IMR-90 (cell line): ENCODE measurements around the gene SLIT3. TPM values are rescaled to one million over a fixed set of nuclear protein-coding genes. Genes with fewer than 3 reads are reported as not detected.

ENCODE experiments used
- ATAC-seq: fragments of 200-7000 bp; cut with Tn5 transposase; 2 replicates; pipeline ENCODE4 v1.9.1; 2020; ENCODE audit warnings: low read depth, mild to moderate bottlenecking, moderate library complexity
- BruUV-seq: library from RNA; stranded (reverse); fragments of 400-500 nt; replicated peaks from 2 replicates; lab custom pipeline; 2021; lab: Mats Ljungman, UMichigan
- CTCF ChIA-PET: fragments of 300-600 bp; formaldehyde crosslinking; extraction: SDS; loops from one replicate; lab custom pipeline; 2021; ENCODE audit warnings: antibody characterized with exemption; lab: Yijun Ruan, JAX
- POLR2A ChIA-PET: fragments of 300-600 bp; sonication (Branson Sonifier 250); formaldehyde crosslinking; loops from one replicate; lab custom pipeline; 2022; ENCODE audit warnings: antibody characterized with exemption; ENCODE audit not compliant: unreplicated experiment; lab: Charles Lee
- DNase-seq: peaks from one replicate; pipeline ENCODE4 v3.0.0; 2013
- H2AFZ ChIP-seq: replicated peaks from 2 replicates; pipeline ENCODE3; 2013; ENCODE audit warnings: low read length, mild to moderate bottlenecking; ENCODE audit not compliant: poor library complexity
- H2AK5ac ChIP-seq: 2 replicates; pipeline ENCODE4 v1.6.1; 2013; ENCODE audit warnings: low read depth, low read length, inconsistent platforms
- H2AK9ac ChIP-seq: replicated peaks from 2 replicates; pipeline ENCODE3; 2013; ENCODE audit warnings: mild to moderate bottlenecking, low read depth, low read length, moderate library complexity; ENCODE audit not compliant: poor library complexity
- H2BK120ac ChIP-seq: 2 replicates; pipeline ENCODE4 v1.6.1; 2013; ENCODE audit warnings: low read depth, low read length, inconsistent platforms
- H2BK15ac ChIP-seq: 3 replicates; pipeline ENCODE4 v1.6.1; 2013; ENCODE audit warnings: low read depth, low read length, inconsistent platforms
- H2BK20ac ChIP-seq: 2 replicates; pipeline ENCODE4 v1.6.1; 2013; ENCODE audit warnings: low read depth, mild to moderate bottlenecking, inconsistent platforms, low read length, moderate library complexity
- H2BK5ac ChIP-seq: 2 replicates; pipeline ENCODE4 v1.6.1; 2013; ENCODE audit warnings: mild to moderate bottlenecking, low read depth, low read length, inconsistent platforms; ENCODE audit not compliant: poor library complexity, severe bottlenecking
- H3K14ac ChIP-seq: replicated peaks from 2 replicates; pipeline ENCODE4 v1.6.1; 2013; ENCODE audit warnings: low read depth, low read length, inconsistent platforms
- H3K18ac ChIP-seq: 2 replicates; pipeline ENCODE4 v1.6.1; 2013; ENCODE audit warnings: low read depth, low read length, control low read depth
- H3K23ac ChIP-seq: 2 replicates; pipeline ENCODE4 v1.6.1; 2013; ENCODE audit warnings: low read depth, low read length, inconsistent platforms
- H3K27ac ChIP-seq: 2 replicates; pipeline ENCODE4 v1.5.1; 2013; ENCODE audit warnings: mild to moderate bottlenecking, control low read depth, low read length; ENCODE audit not compliant: insufficient read depth
- H3K27me3 ChIP-seq: 2 replicates; pipeline ENCODE4 v1.6.1; 2013; ENCODE audit warnings: low read length; ENCODE audit not compliant: control insufficient read depth, insufficient read depth
- H3K36me3 ChIP-seq: 2 replicates; pipeline ENCODE4 v1.6.1; 2013; ENCODE audit warnings: low read length, mixed read lengths; ENCODE audit not compliant: control insufficient read depth, insufficient read depth
- H3K4ac ChIP-seq: 2 replicates; pipeline ENCODE4 v1.6.1; 2013; ENCODE audit warnings: low read depth, low read length, inconsistent platforms
- H3K4me1 ChIP-seq: 2 replicates; pipeline ENCODE4 v1.6.1; 2013; ENCODE audit warnings: low read length, mixed read lengths; ENCODE audit not compliant: control insufficient read depth, insufficient read depth
- H3K4me2 ChIP-seq: 2 replicates; pipeline ENCODE4 v1.6.1; 2013; ENCODE audit warnings: low read depth, mild to moderate bottlenecking, control low read depth, low read length, moderate library complexity
- H3K4me3 ChIP-seq: 2 replicates; pipeline ENCODE4 v1.5.1; 2013; ENCODE audit warnings: low read depth, mild to moderate bottlenecking, control low read depth, low read length, moderate library complexity; ENCODE audit not compliant: insufficient read depth
- H3K56ac ChIP-seq: 2 replicates; pipeline ENCODE4 v1.6.1; 2013; ENCODE audit warnings: low read length, inconsistent platforms; ENCODE audit not compliant: insufficient read depth; ENCODE audit errors: extremely low read depth
- H3K79me1 ChIP-seq, 2 experiments: 2 replicates each; pipeline ENCODE4 v1.6.1; 2013; ENCODE audit warnings: low read length in 2 of 2, inconsistent platforms in 1 of 2, low read depth in 1 of 2
- H3K9ac ChIP-seq: 2 replicates; pipeline ENCODE4 v1.6.1; 2013; ENCODE audit warnings: low read depth, low read length, control low read depth
- H3K9me1 ChIP-seq: 2 replicates; pipeline ENCODE4 v1.6.1; 2013; ENCODE audit warnings: low read length, inconsistent platforms; ENCODE audit not compliant: insufficient read depth
- H3K9me3 ChIP-seq: 2 replicates; pipeline ENCODE4 v1.6.1; 2013; ENCODE audit warnings: low read length; ENCODE audit not compliant: control insufficient read depth, insufficient read depth
- H4K20me1 ChIP-seq: 2 replicates; pipeline ENCODE4 v1.6.1; 2013; ENCODE audit warnings: low read length, inconsistent platforms; ENCODE audit not compliant: insufficient read depth
- H4K5ac ChIP-seq: 2 replicates; pipeline ENCODE4 v1.6.1; 2013; ENCODE audit warnings: mild to moderate bottlenecking, low read depth, low read length, control low read depth
- H4K8ac ChIP-seq, 2 experiments: 2 replicates each; pipeline ENCODE4 v1.6.1; 2013; ENCODE audit warnings: low read depth in 2 of 2, low read length in 2 of 2, control low read depth in 1 of 2, inconsistent platforms in 1 of 2
- H4K91ac ChIP-seq: 2 replicates; pipeline ENCODE4 v1.6.1; 2013; ENCODE audit warnings: low read depth, low read length, inconsistent platforms; ENCODE audit not compliant: insufficient read depth
- BHLHE40 ChIP-seq: fragments of 150-350 bp; IDR thresholded peaks from 2 replicates; pipeline ENCODE4 v1.6.1; 2016; ENCODE audit warnings: mild to moderate bottlenecking, low read depth, low read length
- CEBPB ChIP-seq: IDR thresholded peaks from 2 replicates; pipeline ENCODE4 v1.6.1; 2012; ENCODE audit warnings: low read depth, low read length, improper control_type of control experiment
- CHD1 ChIP-seq: IDR thresholded peaks from 2 replicates; pipeline ENCODE4 v1.6.1; 2012; ENCODE audit warnings: low read depth, low read length, improper control_type of control experiment
- FOS ChIP-seq: fragments of 150-350 bp; IDR thresholded peaks from 2 replicates; pipeline ENCODE4 v1.6.1; 2016; ENCODE audit warnings: low read depth, low read length
- MAFK ChIP-seq: IDR thresholded peaks from 2 replicates; pipeline ENCODE4 v1.6.1; 2012; ENCODE audit warnings: low read depth, low read length, improper control_type of control experiment
- MAZ ChIP-seq: IDR thresholded peaks from 2 replicates; pipeline ENCODE4 v1.6.1; 2012; ENCODE audit warnings: low read depth, mild to moderate bottlenecking, low read length, improper control_type of control experiment, moderate library complexity, borderline replicate concordance
- MXI1 ChIP-seq: IDR thresholded peaks from 2 replicates; pipeline ENCODE4 v1.6.1; 2012; ENCODE audit warnings: low read depth, mild to moderate bottlenecking, low read length, moderate library complexity, borderline replicate concordance
- NFE2L2 ChIP-seq: fragments of 150-350 bp; IDR thresholded peaks from 2 replicates; pipeline ENCODE4 v1.6.1; 2016; ENCODE audit warnings: low read depth, mild to moderate bottlenecking, low read length
- POLR2A ChIP-seq: IDR thresholded peaks from 2 replicates; pipeline ENCODE4 v1.6.1; 2012; ENCODE audit warnings: mild to moderate bottlenecking, low read depth, low read length
- RAD21 ChIP-seq: IDR thresholded peaks from 2 replicates; pipeline ENCODE4 v1.6.1; 2012; ENCODE audit warnings: low read length, improper control_type of control experiment
- RCOR1 ChIP-seq: IDR thresholded peaks from 2 replicates; pipeline ENCODE4 v1.6.1; 2012; ENCODE audit warnings: mild to moderate bottlenecking, low read length, improper control_type of control experiment; ENCODE audit not compliant: insufficient replicate concordance
- WGBS, 2 experiments: methylation state at CpG; one replicate each; pipeline versions ENCODE4 v1.1.5 to v1.1.7; 2013; ENCODE audit warnings: missing lambda C conversion rate in 2 of 2; ENCODE audit not compliant: insufficient read length in 1 of 2; ENCODE audit errors: extremely low coverage in 2 of 2; 5-methylcytosine and 5-hydroxymethylcytosine counted together
- dilution Hi-C: fragments of 300-500 bp; cut with HindIII; formaldehyde crosslinking; loops from one replicate; pipeline ENCODE4 v1.14.3; 2018; ENCODE audit warnings: low sequenced_read_pairs; ENCODE audit not compliant: unreplicated experiment
- in situ Hi-C: fragments of 300-500 bp; cut with MboI; formaldehyde crosslinking; loops from 3 replicates; pipeline ENCODE4 v1.14.3; 2019; ENCODE audit warnings: low sequenced_read_pairs, inconsistent platforms, mixed read lengths
- intact Hi-C: fragments of 100-400 bp; cut with micrococcal nuclease; formaldehyde crosslinking; loops from 2 replicates; pipeline ENCODE4 v1.10.0; 2022
- polyA plus RNA-seq, 3 experiments: library from polyadenylated mRNA; depleted of rRNA; stranded (reverse); fragments of >200 nt; gene quantifications; 2 replicates each; pipeline ENCODE4 v1.2.3, GENCODE V29; 2012; ENCODE audit warnings: low replicate concordance in 1 of 3
- total RNA-seq: library from RNA; depleted of rRNA; stranded (reverse); fragments of >200 nt; gene quantifications from 2 replicates; pipeline ENCODE4 v1.2.3, GENCODE V29; 2012
- TF ChIP-seq, protein P1 (sequence below): fragments of 150-350 bp; IDR thresholded peaks from 2 replicates; pipeline ENCODE4 v1.6.1; 2016; ENCODE audit warnings: low read depth, mild to moderate bottlenecking, low read length, moderate library complexity, borderline replicate concordance
- TF ChIP-seq, protein P2 (sequence below): conservative IDR thresholded peaks from 2 replicates; pipeline ENCODE4 v1.5.1; 2012; ENCODE audit warnings: mild to moderate bottlenecking, low read depth, low read length, improper control_type of control experiment
- TF ChIP-seq, protein P3 (sequence below): fragments of 150-350 bp; IDR thresholded peaks from 2 replicates; pipeline ENCODE4 v1.6.1; 2017; ENCODE audit warnings: mild to moderate bottlenecking, antibody characterized with exemption, low read length, low read depth

Gene SLIT3
- total and polyA plus RNA-seq, 2 of the 4 experiments (the other 2 are of a cell fraction): 0.18 to 0.50 TPM

DNA sequence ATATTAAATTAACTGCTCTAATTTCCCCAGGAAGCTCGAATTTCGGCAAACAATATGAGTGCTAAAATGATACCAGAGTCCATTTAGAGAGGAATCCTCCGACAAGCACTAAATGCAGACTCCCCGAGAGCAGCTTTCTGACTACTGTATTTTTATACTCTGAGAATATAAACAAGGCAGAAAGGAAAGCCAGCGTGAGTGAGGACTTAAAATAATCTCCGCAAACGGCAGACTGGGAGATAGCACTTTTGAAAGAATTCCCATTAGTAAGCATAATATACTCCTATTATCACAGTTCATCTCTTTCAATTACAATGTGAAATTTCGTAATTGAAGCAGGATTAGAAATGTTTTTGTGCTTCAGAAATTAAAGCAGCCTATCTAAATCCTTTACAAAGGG, 452.4 kb downstream of the SLIT3 start:
- Histone ChIP-seq H2AFZ (no peak overlapping the region), H2BK20ac (no peak overlapping the region), H2AK5ac (no peak overlapping the region), H3K27me3 (no peaks in the 10 kb centered on the region; the same call in 1 of the 2 replicates), H4K8ac (no peak overlapping the region), H3K4me1 (no peaks in the 10 kb centered on the region), H2BK5ac (no peak overlapping the region), H3K4ac (no peak overlapping the region), H3K4me2 (no peak overlapping the region), H3K79me1 (no peaks in the 10 kb centered on the region), H2BK120ac (no peak overlapping the region), H4K5ac (no peak overlapping the region), H2BK15ac (no peak overlapping the region), H2AK9ac (no peak overlapping the region), H3K18ac (no peak overlapping the region), H3K36me3 (no peaks in the 10 kb centered on the region), H3K27ac (no peak overlapping the region), H3K23ac (no peak overlapping the region), H4K20me1 (no peaks in the 10 kb centered on the region), H3K9ac (no peak overlapping the region), H4K91ac (no peak overlapping the region), H3K9me3 (no peaks in the 10 kb centered on the region), H3K56ac (no peak overlapping the region), H3K4me3 (no peak overlapping the region), H3K14ac (no peak overlapping the region), H3K9me1 (no peaks in the 10 kb centered on the region)
- ChIA-PET POLR2A (no interaction called here), CTCF (no interaction called here)
- DNase-seq: no peak
- WGBS, 2 experiments: no CpG with 5 or more reads among the region's 8 CpGs
- in situ Hi-C loops (no loop called here), dilution Hi-C loops (no loop called here), intact Hi-C loops (no loop called here)
- TF ChIP-seq, protein P1, sequence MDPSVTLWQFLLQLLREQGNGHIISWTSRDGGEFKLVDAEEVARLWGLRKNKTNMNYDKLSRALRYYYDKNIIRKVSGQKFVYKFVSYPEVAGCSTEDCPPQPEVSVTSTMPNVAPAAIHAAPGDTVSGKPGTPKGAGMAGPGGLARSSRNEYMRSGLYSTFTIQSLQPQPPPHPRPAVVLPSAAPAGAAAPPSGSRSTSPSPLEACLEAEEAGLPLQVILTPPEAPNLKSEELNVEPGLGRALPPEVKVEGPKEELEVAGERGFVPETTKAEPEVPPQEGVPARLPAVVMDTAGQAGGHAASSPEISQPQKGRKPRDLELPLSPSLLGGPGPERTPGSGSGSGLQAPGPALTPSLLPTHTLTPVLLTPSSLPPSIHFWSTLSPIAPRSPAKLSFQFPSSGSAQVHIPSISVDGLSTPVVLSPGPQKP: no peak
- TF ChIP-seq RCOR1 (no peak), FOS (no peak), RAD21 (no peak), POLR2A (no peak), MAFK (no peak), CHD1 (no peak), CEBPB (no peak), MAZ (no peak), MXI1 (no peak), BHLHE40 (no peak), NFE2L2 (no peak)
- TF ChIP-seq, protein P2, sequence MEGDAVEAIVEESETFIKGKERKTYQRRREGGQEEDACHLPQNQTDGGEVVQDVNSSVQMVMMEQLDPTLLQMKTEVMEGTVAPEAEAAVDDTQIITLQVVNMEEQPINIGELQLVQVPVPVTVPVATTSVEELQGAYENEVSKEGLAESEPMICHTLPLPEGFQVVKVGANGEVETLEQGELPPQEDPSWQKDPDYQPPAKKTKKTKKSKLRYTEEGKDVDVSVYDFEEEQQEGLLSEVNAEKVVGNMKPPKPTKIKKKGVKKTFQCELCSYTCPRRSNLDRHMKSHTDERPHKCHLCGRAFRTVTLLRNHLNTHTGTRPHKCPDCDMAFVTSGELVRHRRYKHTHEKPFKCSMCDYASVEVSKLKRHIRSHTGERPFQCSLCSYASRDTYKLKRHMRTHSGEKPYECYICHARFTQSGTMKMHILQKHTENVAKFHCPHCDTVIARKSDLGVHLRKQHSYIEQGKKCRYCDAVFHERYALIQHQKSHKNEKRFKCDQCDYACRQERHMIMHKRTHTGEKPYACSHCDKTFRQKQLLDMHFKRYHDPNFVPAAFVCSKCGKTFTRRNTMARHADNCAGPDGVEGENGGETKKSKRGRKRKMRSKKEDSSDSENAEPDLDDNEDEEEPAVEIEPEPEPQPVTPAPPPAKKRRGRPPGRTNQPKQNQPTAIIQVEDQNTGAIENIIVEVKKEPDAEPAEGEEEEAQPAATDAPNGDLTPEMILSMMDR: no peak
- TF ChIP-seq, protein P3, sequence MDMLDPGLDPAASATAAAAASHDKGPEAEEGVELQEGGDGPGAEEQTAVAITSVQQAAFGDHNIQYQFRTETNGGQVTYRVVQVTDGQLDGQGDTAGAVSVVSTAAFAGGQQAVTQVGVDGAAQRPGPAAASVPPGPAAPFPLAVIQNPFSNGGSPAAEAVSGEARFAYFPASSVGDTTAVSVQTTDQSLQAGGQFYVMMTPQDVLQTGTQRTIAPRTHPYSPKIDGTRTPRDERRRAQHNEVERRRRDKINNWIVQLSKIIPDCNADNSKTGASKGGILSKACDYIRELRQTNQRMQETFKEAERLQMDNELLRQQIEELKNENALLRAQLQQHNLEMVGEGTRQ: no peak
- no TSS peak for BruUV-seq
- ATAC-seq: no peak
